Lower leg skin (tissue), 3 donors: Measurements from ENCODE around the gene KRTAP5-10.

ENCODE experiments used
- CTCF ChIP-seq, 3 donors: fragments of 450-650 bp; IDR thresholded peaks; one replicate each; pipeline ENCODE4 v1.5.1; 2016; ENCODE audit warnings: antibody characterized with exemption in 3 of 3, mild to moderate bottlenecking in 3 of 3, moderate library complexity in 2 of 3
- POLR2A ChIP-seq, 2 donors: fragments of 450-650 bp; IDR thresholded peaks; one replicate each; pipeline ENCODE4 v1.6.1; 2016 to 2017; ENCODE audit warnings: antibody characterized with exemption in 2 of 2, mild to moderate bottlenecking in 1 of 2, moderate library complexity in 1 of 2

GRCh38 chr11:71542879-71543777, 22.2 kb upstream of the KRTAP5-10 start:
- no peak for TF ChIP-seq CTCF (IDR thresholded peaks at IDR 0.05)
- TF ChIP-seq POLR2A (IDR thresholded peaks at IDR 0.05), result no peak
